GM06990 (cell line): Measurements from ENCODE around the gene PTPRD.

Source experiments
- DNase-seq: peaks from one replicate; pipeline ENCODE4 v3.0.0-alpha.2; 2011; ENCODE audit not compliant: insufficient read length; ENCODE audit errors: extremely low read depth
- H3K27me3 ChIP-seq: replicated peaks from 2 replicates; pipeline ENCODE4 v1.6.0; 2011; ENCODE audit warnings: low read length; ENCODE audit not compliant: control insufficient read depth, insufficient read depth
- H3K36me3 ChIP-seq: 2 replicates; pipeline ENCODE4 v1.5.1; 2011; ENCODE audit warnings: low read length; ENCODE audit not compliant: control insufficient read depth, insufficient read depth
- H3K4me3 ChIP-seq: replicated peaks from 2 replicates; pipeline ENCODE4 v1.5.1; 2011; ENCODE audit warnings: low read depth, mild to moderate bottlenecking, control low read depth, low read length
- CTCF ChIP-seq: IDR thresholded peaks from 2 replicates; pipeline ENCODE4 v1.5.1; 2011; ENCODE audit warnings: low read length, control low read depth, mild to moderate bottlenecking, inconsistent platforms; ENCODE audit not compliant: insufficient read depth, poor library complexity, severe bottlenecking

PTPRD gene

DNA sequence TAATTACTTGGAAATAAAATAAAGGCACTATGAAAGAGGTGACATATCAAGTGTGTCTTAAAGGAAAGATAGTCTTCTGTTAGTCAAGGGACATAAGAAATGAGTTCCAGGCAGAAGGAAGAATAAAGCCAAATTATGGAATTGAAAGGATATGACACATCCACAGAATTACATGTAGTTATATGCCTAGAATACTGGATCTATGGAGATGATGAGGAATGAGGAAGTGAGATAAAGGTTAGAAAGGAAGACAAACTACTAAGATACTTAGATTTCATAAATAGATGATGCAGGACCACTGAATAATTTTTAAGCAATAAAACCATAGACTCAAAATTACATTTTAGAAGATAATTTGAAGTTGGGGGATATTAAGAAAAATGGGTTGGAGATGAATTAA is 609.8 kb downstream of the PTPRD start:
- Histone ChIP-seq H3K27me3 (no peaks in the 10 kb centered on the region), H3K36me3 (no peaks in the 10 kb centered on the region), H3K4me3 (no peak overlapping the region)
- no peak for TF ChIP-seq CTCF
- DNase-seq = no peak

- TF ChIP-seq CTCF = no peak
- Histone ChIP-seq H3K27me3 (no peaks in the 10 kb centered on the region), H3K4me3 (no peak overlapping the region), H3K36me3 (no peaks in the 10 kb centered on the region)
- no peak for DNase-seq
Observed at GRCh38 chr9:10000669-10001068, 612.1 kb downstream of the PTPRD start.

GRCh38 chr9:9998491-9999287 is 614.1 kb downstream of the PTPRD start:
- DNase-seq = no peak
- no peaks in the 10 kb centered on the region for H3K27me3 ChIP-seq
- H3K4me3 ChIP-seq = no peak overlapping the region
- no peaks in the 10 kb centered on the region for H3K36me3 ChIP-seq
- TF ChIP-seq CTCF = peak; percentile 27

DNA sequence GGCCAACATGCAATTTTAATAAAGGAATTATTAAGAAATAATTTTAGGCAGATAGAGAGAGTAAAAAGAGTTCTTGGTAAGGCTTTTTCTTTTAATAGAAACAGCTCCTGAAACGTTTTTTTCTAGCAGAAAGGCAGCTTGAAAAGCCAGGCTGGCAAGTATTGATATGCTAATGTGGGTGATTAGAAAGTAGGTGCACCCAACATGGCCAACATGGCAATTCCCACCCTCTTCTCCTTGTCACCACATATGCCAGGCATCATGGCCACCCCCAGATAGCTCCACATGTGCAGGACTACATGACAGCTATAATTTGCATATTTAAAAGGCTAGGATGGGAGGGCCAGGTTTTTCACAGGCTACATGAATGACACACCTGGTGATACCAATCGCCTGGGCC is 615.2 kb downstream of the PTPRD start:
- TF ChIP-seq CTCF = no peak

GRCh38 chr9:9996259-9996658 is 616.5 kb downstream of the PTPRD start:
- no peak for TF ChIP-seq CTCF
- H3K27me3 ChIP-seq = no peaks in the 10 kb centered on the region
- no peak overlapping the region for H3K4me3 ChIP-seq
- no peaks in the 10 kb centered on the region for H3K36me3 ChIP-seq
- DNase-seq = no peak

More for the DNA sequence above, 615.2 kb downstream of the PTPRD start:
- no peaks in the 10 kb centered on the region for H3K36me3 ChIP-seq
- no peaks in the 10 kb centered on the region for H3K27me3 ChIP-seq
- DNase-seq = no peak
- H3K4me3 ChIP-seq = no peak overlapping the region

- no peaks in the 10 kb centered on the region for H3K27me3 ChIP-seq
Observed at GRCh38 chr9:9992936-9993335, 619.9 kb downstream of the PTPRD start.

More at GRCh38 chr9:9992936-9993335, 619.9 kb downstream of the PTPRD start:
- no peak for DNase-seq
- TF ChIP-seq CTCF = no peak
- H3K4me3 ChIP-seq = no peak overlapping the region
- no peaks in the 10 kb centered on the region for H3K36me3 ChIP-seq
